ENCODE data around the gene WDR73.

WDR73 gene

DNA sequence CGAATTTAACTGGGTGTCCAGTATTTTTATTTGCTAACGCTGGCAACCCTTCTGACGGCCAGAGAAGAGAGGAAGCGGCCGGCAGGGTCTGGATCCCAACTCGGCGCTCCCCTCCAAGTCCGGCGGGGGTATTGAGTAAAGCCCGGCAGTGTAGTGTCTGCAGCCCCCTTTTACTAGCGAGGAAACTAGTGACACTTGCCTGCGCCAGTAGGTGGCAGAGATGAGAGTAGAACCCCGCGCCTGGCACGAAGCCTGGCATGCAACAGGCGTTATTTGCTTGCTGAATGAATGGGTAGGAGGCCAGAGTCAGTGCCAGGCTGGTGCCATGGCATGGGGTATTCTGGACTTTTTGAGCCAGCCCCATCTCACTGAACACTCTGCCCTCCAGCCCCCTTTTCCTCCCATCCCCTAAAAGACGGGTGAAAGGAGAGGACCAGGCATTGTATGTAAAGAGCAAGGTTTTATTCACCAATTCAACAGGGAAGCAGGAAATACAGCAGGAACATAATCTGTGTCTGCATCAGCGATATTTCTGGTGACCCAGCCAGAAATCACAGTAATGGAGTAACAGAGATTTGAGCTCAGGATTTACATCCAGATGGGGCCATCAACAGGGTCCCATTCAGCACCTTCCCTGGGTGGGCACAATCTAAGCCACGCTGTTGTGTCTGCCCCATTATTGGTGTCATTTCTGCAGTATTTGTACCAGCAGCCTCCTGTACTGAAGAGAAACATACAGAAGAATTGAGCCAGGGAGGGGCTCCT, 788 bp upstream of the WDR73 start:
- Mint-ChIP-seq H3K4me3 (peak overlapping the region; percentile 96), H3K4me1 (peaks cover 51% of the 10 kb centered on the region), H3K27me3 (ENCODE audit: low read depth, poor library complexity) (peaks cover 22% of the 10 kb centered on the region), H3K9me3 (no peaks in the 10 kb centered on the region), H3K27ac (no peak overlapping the region), H3K36me3 (ENCODE audit: low read depth) (peaks cover 15% of the 10 kb centered on the region)
- TF ChIP-seq, protein P1, sequence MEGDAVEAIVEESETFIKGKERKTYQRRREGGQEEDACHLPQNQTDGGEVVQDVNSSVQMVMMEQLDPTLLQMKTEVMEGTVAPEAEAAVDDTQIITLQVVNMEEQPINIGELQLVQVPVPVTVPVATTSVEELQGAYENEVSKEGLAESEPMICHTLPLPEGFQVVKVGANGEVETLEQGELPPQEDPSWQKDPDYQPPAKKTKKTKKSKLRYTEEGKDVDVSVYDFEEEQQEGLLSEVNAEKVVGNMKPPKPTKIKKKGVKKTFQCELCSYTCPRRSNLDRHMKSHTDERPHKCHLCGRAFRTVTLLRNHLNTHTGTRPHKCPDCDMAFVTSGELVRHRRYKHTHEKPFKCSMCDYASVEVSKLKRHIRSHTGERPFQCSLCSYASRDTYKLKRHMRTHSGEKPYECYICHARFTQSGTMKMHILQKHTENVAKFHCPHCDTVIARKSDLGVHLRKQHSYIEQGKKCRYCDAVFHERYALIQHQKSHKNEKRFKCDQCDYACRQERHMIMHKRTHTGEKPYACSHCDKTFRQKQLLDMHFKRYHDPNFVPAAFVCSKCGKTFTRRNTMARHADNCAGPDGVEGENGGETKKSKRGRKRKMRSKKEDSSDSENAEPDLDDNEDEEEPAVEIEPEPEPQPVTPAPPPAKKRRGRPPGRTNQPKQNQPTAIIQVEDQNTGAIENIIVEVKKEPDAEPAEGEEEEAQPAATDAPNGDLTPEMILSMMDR (IDR thresholded peaks at IDR 0.05) = peak; percentile 50
- peak; percentile 65 for DNase-seq

DNA sequence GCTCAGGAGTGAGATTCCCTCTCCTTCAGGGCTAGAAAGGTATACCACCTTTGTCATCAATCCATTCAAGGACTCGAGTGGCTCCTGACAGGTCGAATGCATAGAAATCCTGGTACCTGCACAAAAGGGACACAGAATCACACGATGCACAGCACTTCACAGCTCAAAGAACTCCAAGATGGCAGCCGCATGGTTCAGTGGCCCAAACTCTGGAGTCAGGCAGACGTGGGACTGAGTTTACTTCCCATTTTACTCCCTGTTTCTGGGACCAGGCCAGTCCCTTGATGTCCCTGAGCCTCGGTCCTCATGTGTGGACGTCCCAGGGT, 536 bp downstream of the WDR73 start:
- Mint-ChIP-seq H3K36me3 (ENCODE audit: low read depth) (peaks cover 22% of the 10 kb centered on the region), H3K27ac (peak overlapping the region; percentile 99), H3K9me3 (no peaks in the 10 kb centered on the region), H3K4me1 (peaks cover 37% of the 10 kb centered on the region), H3K27me3 (ENCODE audit: low read depth, poor library complexity) (peaks cover 19% of the 10 kb centered on the region), H3K4me3 (peak overlapping the region; percentile 96)
- DNase-seq = no peak
- TF ChIP-seq, protein P1 (IDR thresholded peaks at IDR 0.05) = no peak

DNA sequence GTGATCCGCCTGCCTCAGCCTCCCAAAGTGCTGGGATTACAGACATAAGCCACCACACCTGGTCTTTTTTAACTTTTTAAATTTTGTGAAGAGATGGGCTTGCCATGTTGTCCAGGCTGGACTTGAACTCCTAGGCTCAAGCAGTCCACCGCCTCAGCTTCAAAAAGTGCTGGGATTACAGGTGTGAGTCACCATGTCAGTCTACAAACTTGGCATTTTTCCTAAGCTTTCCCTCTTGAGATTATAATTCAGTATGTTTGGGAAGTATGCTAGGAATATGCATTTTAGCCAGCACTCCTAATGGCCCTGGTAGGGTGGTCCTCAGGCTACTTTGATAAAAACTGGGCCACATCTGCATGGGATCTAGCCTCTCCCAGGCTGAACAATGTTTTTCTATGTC, 4.4 kb downstream of the WDR73 start:
- Mint-ChIP-seq H3K9me3 (no peaks in the 10 kb centered on the region), H3K4me1 (peaks cover 27% of the 10 kb centered on the region), H3K4me3 (no peak overlapping the region), H3K27ac (no peak overlapping the region), H3K36me3 (ENCODE audit: low read depth) (peaks cover 48% of the 10 kb centered on the region), H3K27me3 (ENCODE audit: low read depth, poor library complexity) (peaks cover 3% of the 10 kb centered on the region)
- TF ChIP-seq, protein P1 (IDR thresholded peaks at IDR 0.05) = no peak
- no peak for DNase-seq

DNA sequence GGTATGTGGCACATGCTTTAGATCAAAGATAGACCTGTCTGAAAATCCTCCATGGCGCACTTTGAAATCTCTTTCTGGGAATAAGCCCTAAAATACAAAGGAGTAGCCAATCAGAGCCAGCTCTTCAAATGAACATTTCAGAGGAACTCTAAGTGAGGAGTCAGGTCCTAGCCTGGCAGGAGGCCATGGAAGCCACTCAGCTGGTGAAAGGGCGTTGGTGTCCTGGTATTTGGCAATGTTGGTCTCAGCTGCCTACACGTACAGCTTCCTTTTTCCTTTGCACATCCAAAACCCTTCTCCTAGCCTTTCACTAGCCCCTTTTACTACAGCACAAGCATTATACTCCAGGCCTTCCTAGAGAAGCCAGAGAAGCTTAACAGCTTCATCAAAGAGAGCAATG, 5.5 kb downstream of the WDR73 start:
- DNase-seq = no peak
- TF ChIP-seq, protein P1 (IDR thresholded peaks at IDR 0.05) = no peak
- Mint-ChIP-seq H3K9me3 (no peaks in the 10 kb centered on the region), H3K36me3 (ENCODE audit: low read depth) (peaks cover 53% of the 10 kb centered on the region), H3K4me1 (peaks cover 23% of the 10 kb centered on the region), H3K4me3 (no peak overlapping the region), H3K27me3 (ENCODE audit: low read depth, poor library complexity) (peaks cover 3% of the 10 kb centered on the region), H3K27ac (no peak overlapping the region)

DNA sequence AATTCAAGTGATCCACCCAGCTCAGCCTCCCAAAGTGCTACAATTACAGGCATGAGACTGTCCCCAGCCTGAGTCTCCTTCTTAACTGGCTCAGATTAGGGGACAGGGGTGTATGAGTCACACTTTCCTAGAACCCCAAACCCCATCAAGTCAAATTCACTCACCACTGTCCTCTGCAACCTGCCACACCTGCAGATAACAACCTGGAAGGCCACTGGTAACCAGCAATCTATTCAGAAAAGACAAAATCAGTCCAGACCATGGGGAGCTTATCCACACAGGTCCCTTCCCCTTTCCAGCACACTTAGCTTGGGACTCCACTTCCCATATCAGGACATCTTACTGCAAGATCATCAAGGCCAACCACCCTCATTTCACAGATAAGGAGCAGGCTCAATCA, 6.4 kb downstream of the WDR73 start:
- peaks cover 61% of the 10 kb centered on the region for H3K36me3 Mint-ChIP-seq (ENCODE audit: low read depth)
- H3K27ac Mint-ChIP-seq = peak overlapping the region; percentile 3
- H3K4me3 Mint-ChIP-seq = no peak overlapping the region
- TF ChIP-seq, protein P1 (IDR thresholded peaks at IDR 0.05) = no peak
- DNase-seq = no peak
- H3K9me3 Mint-ChIP-seq = no peaks in the 10 kb centered on the region
- peaks cover 16% of the 10 kb centered on the region for H3K4me1 Mint-ChIP-seq
- peaks cover 3% of the 10 kb centered on the region for H3K27me3 Mint-ChIP-seq (ENCODE audit: low read depth, poor library complexity)

DNA sequence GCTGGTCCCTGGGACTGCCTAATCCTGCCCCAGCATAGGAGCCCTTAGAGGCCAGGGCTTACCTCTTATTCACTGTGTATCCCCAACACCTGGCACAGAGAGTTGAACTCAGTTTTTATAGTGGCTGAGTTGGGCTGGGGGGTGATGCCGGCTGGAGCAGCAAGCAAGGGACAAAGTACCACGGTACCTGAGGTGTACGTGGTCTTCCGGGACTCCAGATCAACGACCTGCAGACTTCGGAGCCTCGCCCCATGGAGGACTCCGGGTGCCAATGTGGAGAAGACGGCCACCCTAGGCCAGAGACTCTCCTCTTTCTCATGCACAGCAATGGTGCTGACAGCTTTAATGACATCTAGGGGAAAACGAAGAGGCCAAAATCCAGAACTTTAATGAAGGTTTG, 8.1 kb downstream of the WDR73 start:
- Mint-ChIP-seq H3K4me3 (no peak overlapping the region), H3K9me3 (no peaks in the 10 kb centered on the region), H3K36me3 (ENCODE audit: low read depth) (peaks cover 57% of the 10 kb centered on the region), H3K27me3 (ENCODE audit: low read depth, poor library complexity) (peaks cover 3% of the 10 kb centered on the region), H3K4me1 (no peaks in the 10 kb centered on the region), H3K27ac (no peak overlapping the region)
- DNase-seq = no peak
- TF ChIP-seq, protein P1 (IDR thresholded peaks at IDR 0.05) = no peak
